ENCODE measurements around the gene EXOC6B. TPM values are rescaled to one million over a fixed set of nuclear protein-coding genes. Genes with fewer than 3 reads are reported as not detected.

Gene EXOC6B
- total and polyA plus RNA-seq, 10 of the 15 experiments (the other 5 are each of a cell fraction or from before 2014, with no cell fraction given), result 0.23 to 2.2 (median 1.2) TPM

DNA sequence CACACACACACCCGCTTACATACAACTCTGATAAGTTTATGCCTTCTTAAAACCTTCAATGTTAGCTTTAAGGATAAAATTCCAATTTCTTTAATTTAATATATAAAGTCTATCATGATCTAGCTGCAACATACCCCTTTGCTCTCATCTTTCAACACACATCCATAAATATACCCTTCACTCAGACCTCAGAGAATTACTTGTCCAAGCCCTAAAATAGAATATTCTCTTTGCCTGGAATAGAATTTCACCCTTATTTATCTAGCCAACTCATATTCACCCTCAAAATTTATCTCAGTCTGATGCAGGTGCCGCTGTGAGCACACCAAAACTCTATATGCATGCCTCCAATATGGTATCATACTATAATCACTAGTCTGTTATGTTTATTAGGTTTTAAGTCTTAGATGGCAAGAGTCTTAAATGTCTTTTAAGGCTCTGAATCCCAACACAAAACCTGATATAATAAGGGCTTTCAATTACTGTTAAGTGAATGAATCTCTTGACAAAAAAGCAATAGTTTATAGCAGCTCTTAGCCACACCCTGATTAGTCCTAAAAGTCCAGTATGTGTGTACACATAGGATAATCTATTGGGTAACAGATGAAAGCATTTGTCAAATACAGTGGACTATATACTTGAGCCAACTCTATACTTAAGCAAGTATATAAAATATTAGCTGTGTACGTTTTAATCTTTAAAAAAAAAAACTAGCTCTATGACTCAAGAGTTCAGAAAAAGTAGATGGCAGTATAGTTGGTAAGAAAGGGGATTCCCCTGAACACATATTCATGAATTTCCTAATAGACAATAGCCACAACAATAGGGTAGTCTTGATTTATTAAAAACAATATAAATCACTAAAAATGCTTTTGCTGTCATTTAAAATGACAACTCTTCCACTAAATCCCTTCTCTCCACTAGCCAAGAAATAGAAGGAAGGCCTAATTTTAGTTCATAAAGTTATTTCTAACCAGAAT, 144.5 kb downstream of the EXOC6B start:
- BruUV-seq (replicated peaks), result no TSS peak

DNA sequence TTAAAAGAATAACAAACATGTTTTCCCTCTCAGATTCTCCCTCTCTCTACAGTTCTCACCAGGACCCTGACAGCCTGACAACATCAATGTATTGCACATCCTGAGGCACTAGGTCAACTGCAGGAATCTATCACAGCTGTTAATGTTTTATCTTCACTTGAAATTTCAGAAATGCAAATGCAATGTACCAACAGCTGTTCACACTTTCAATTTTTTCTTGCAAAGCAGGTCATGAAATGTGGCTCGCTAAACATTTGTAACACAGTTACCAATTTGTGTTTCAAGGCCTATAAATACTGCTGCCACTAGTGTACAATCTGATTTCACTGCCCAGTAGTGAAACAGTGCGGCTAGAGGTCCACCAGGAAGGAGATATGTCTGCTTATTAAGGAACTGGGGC, 147.8 kb downstream of the EXOC6B start:
- FAIRE-seq (no peak), DNase-seq (ENCODE audit: low read depth, low spot score) (no peak), ATAC-seq (peak; percentile 46)
- Histone ChIP-seq H3K27me3 (replicated peaks in 1 of 2; ENCODE audit: control insufficient read depth in 2 of 2, insufficient read depth in 2 of 2, low read length in 1 of 2) (no peaks in the 10 kb centered on the region), H3K4me3 (no peak overlapping the region), H2AFZ (ENCODE audit: control insufficient read depth, low read depth, low read length) (no peak overlapping the region), H3K79me2 (ENCODE audit: control insufficient read depth, insufficient read depth, low read length) (no peaks in the 10 kb centered on the region), H3K4me1 (ENCODE audit: control insufficient read depth, insufficient read depth, low read length) (no peaks in the 10 kb centered on the region), H3K36me3 (ENCODE audit: control insufficient read depth in 2 of 2, insufficient read depth in 2 of 2, low read length in 1 of 2) (no peaks in the 10 kb centered on the region), H4K20me1 (ENCODE audit: control insufficient read depth, insufficient read depth) (no peaks in the 10 kb centered on the region), H3K4me2 (ENCODE audit: control insufficient read depth, insufficient read depth) (no peak overlapping the region), H3K27ac (ENCODE audit: control insufficient read depth, insufficient read depth) (no peak overlapping the region), H3K9me3 (replicated peaks; ENCODE audit: control insufficient read depth, insufficient read depth, low read length) (no peaks in the 10 kb centered on the region), H3K9ac (ENCODE audit: control insufficient read depth, insufficient read depth, low read length) (no peak overlapping the region)
- no peak for TF ChIP-seq CHD1 (IDR thresholded peaks at IDR 0.05; ENCODE audit: low read depth, low read length)
- no peak for TF ChIP-seq CBX3 (IDR thresholded peaks at IDR 0.05; ENCODE audit: borderline replicate concordance, low read depth)
- no peak for TF ChIP-seq PAX8 (IDR thresholded peaks at IDR 0.05)
- no peak for TF ChIP-seq TCF7 (IDR thresholded peaks at IDR 0.05; ENCODE audit: borderline replicate concordance)
- TF ChIP-seq SMARCA5 (IDR thresholded peaks at IDR 0.05), result no peak
- TF ChIP-seq, protein P1, sequence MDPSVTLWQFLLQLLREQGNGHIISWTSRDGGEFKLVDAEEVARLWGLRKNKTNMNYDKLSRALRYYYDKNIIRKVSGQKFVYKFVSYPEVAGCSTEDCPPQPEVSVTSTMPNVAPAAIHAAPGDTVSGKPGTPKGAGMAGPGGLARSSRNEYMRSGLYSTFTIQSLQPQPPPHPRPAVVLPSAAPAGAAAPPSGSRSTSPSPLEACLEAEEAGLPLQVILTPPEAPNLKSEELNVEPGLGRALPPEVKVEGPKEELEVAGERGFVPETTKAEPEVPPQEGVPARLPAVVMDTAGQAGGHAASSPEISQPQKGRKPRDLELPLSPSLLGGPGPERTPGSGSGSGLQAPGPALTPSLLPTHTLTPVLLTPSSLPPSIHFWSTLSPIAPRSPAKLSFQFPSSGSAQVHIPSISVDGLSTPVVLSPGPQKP (IDR thresholded peaks at IDR 0.05; ENCODE audit: low read depth, low read length), result no peak
- no peak for TF ChIP-seq KLF5 (IDR thresholded peaks at IDR 0.05; ENCODE audit: partially characterized antibody)
- no peak for TF ChIP-seq NFYA (IDR thresholded peaks at IDR 0.05; ENCODE audit: borderline replicate concordance, low read depth, low read length)
- no peak for TF ChIP-seq IRF3 (IDR thresholded peaks at IDR 0.05)
- no peak for TF ChIP-seq PML (IDR thresholded peaks at IDR 0.05; ENCODE audit: low read length)
- TF ChIP-seq, protein P2, sequence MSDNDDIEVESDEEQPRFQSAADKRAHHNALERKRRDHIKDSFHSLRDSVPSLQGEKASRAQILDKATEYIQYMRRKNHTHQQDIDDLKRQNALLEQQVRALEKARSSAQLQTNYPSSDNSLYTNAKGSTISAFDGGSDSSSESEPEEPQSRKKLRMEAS (IDR thresholded peaks at IDR 0.05; ENCODE audit: low read depth, low read length), result no peak
- RAD21 ChIA-PET (ENCODE audit: unreplicated experiment), result no interaction called here
- SMC1A ChIA-PET (ENCODE audit: uncharacterized antibody, unreplicated experiment), result no interaction called here
- in situ Hi-C loops (cut with MboI) (no loop called here), intact Hi-C loops (cut with micrococcal nuclease; ENCODE audit: unreplicated experiment) (no loop called here)
- WGBS (ENCODE audit: insufficient coverage, insufficient replicate concordance, low lambda C conversion rate, missing lambda C conversion rate), result 20% methylated on average over 2 of the region's 2 CpGs
- CTCF ChIA-PET, result interaction anchor here (0.7 kb wide), 1 partner anchor 464 kb away, joined by 3 read pairs; no protein-coding TSS in a partner anchor
- BruUV-seq (replicated peaks), result no TSS peak
- POLR2A ChIA-PET, result no interaction called here

More for the DNA sequence above, 144.5 kb downstream of the EXOC6B start:
- RAD21 ChIA-PET (ENCODE audit: unreplicated experiment), result no interaction called here
- in situ Hi-C loops (cut with MboI) (no loop called here), intact Hi-C loops (cut with micrococcal nuclease; ENCODE audit: unreplicated experiment) (no loop called here)
- no peak overlapping the region for H2AFZ ChIP-seq (ENCODE audit: control insufficient read depth, low read depth, low read length)
- SMC1A ChIA-PET (ENCODE audit: uncharacterized antibody, unreplicated experiment), result no interaction called here
- no peak for TF ChIP-seq JUND (IDR thresholded peaks at IDR 0.05; ENCODE audit: low read depth, low read length)
- 44% methylated on average over 3 of the region's 3 CpGs for WGBS (ENCODE audit: insufficient coverage, insufficient replicate concordance, low lambda C conversion rate, missing lambda C conversion rate)
- H3K4me3 ChIP-seq, result no peak overlapping the region
- FAIRE-seq (no peak), DNase-seq (ENCODE audit: low read depth, low spot score) (no peak), ATAC-seq (no peak)
- no peak overlapping the region for H3K9ac ChIP-seq (ENCODE audit: control insufficient read depth, insufficient read depth, low read length)
- H3K79me2 ChIP-seq (ENCODE audit: control insufficient read depth, insufficient read depth, low read length), result no peaks in the 10 kb centered on the region
- POLR2A ChIA-PET, result no interaction called here
- no peaks in the 10 kb centered on the region for H3K36me3 ChIP-seq (ENCODE audit: control insufficient read depth in 2 of 2, insufficient read depth in 2 of 2, low read length in 1 of 2)
- H3K27me3 ChIP-seq (replicated peaks in 1 of 2; ENCODE audit: control insufficient read depth in 2 of 2, insufficient read depth in 2 of 2, low read length in 1 of 2), result no peaks in the 10 kb centered on the region
- no peaks in the 10 kb centered on the region for H3K4me1 ChIP-seq (ENCODE audit: control insufficient read depth, insufficient read depth, low read length)
- H3K4me2 ChIP-seq (ENCODE audit: control insufficient read depth, insufficient read depth), result no peak overlapping the region
- no peaks in the 10 kb centered on the region for H4K20me1 ChIP-seq (ENCODE audit: control insufficient read depth, insufficient read depth)
- H3K9me3 ChIP-seq (replicated peaks; ENCODE audit: control insufficient read depth, insufficient read depth, low read length), result no peaks in the 10 kb centered on the region
- no peak overlapping the region for H3K27ac ChIP-seq (ENCODE audit: control insufficient read depth, insufficient read depth)
- CTCF ChIA-PET, result no interaction called here

All from GM12878 (cell line).